ENCODE results near the gene CHRNB4. TPM values are rescaled to one million over a fixed set of nuclear protein-coding genes. Genes with fewer than 3 reads are reported as not detected.

CHRNB4 gene
- total RNA-seq, 1 donor from 2014 or later = 0.23 TPM

DNA sequence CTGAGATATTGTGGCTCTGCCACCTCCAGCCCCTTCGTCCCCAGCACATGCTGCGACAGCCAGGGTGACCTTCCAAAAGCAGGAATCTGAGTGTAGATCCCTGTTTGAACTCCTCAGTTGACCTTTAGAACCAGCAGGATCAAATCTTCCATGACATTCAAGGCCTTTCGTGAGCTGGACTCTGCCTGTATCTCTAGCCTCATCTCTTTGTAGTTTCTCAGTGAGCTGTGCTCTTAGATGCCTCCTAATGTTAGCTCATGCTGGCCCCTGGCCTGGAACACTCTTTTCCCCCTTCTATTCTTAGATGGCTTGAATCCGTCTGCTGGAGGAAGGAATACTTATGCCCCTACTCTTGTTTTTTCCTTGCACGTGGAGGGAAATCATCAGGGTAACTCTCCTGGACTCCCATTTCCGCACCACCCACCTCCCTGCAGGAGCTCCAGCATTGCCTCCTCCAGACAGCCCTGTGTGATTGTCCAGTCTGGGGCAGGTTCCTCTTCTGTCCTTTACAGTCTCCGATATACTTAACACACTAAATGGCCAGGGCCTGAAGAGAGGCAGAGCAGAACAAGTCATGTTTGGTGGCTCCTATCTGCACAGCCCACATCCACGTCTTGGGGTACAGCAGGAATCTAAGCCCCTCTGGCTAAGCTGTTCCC, 26.7 kb upstream of the CHRNB4 start:
- no peak overlapping the region for H3K4me3 ChIP-seq (ENCODE audit: low read depth, low read length)
- TF ChIP-seq, protein P1, sequence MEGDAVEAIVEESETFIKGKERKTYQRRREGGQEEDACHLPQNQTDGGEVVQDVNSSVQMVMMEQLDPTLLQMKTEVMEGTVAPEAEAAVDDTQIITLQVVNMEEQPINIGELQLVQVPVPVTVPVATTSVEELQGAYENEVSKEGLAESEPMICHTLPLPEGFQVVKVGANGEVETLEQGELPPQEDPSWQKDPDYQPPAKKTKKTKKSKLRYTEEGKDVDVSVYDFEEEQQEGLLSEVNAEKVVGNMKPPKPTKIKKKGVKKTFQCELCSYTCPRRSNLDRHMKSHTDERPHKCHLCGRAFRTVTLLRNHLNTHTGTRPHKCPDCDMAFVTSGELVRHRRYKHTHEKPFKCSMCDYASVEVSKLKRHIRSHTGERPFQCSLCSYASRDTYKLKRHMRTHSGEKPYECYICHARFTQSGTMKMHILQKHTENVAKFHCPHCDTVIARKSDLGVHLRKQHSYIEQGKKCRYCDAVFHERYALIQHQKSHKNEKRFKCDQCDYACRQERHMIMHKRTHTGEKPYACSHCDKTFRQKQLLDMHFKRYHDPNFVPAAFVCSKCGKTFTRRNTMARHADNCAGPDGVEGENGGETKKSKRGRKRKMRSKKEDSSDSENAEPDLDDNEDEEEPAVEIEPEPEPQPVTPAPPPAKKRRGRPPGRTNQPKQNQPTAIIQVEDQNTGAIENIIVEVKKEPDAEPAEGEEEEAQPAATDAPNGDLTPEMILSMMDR (conservative IDR thresholded peaks at IDR 0.05; ENCODE audit: low read depth, low read length) = no peak
- no peak for DNase-seq (ENCODE audit: low read depth)

DNA sequence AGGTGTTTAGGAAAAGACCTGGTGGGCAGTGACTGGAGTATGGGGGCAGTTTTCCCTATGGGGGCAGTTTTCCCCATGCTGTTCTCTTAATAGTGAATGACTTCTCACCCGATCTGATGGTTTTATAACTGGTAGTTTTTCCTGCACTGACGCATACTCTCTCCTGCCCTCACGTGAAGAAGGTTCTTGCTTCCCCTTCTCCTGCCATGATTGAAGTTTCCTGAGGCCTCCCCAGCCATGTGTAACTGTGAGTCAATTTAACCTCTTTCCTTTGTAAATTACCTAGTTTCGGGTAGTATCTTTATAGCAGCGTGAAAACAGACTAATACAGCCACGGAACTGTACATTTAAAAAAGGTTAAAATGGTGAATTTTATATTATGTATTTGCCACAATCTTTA, 25.0 kb upstream of the CHRNB4 start:
- no peak for DNase-seq (ENCODE audit: low read depth)
- H3K4me3 ChIP-seq (ENCODE audit: low read depth, low read length) = no peak overlapping the region
- TF ChIP-seq, protein P1 (conservative IDR thresholded peaks at IDR 0.05; ENCODE audit: low read depth, low read length) = no peak

GRCh38 chr15:78663703-78664102, 22.7 kb upstream of the CHRNB4 start:
- TF ChIP-seq, protein P1 (conservative IDR thresholded peaks at IDR 0.05; ENCODE audit: low read depth, low read length) = no peak
- no peak overlapping the region for H3K4me3 ChIP-seq (ENCODE audit: low read depth, low read length)
- DNase-seq (ENCODE audit: low read depth) = no peak

- no peak overlapping the region for H3K4me3 ChIP-seq (ENCODE audit: low read depth, low read length)
- no peak for DNase-seq (ENCODE audit: low read depth)
- TF ChIP-seq, protein P1 (conservative IDR thresholded peaks at IDR 0.05; ENCODE audit: low read depth, low read length) = no peak
These were observed 21.0 kb upstream of the CHRNB4 start for GRCh38 chr15:78662028-78662427.

DNA sequence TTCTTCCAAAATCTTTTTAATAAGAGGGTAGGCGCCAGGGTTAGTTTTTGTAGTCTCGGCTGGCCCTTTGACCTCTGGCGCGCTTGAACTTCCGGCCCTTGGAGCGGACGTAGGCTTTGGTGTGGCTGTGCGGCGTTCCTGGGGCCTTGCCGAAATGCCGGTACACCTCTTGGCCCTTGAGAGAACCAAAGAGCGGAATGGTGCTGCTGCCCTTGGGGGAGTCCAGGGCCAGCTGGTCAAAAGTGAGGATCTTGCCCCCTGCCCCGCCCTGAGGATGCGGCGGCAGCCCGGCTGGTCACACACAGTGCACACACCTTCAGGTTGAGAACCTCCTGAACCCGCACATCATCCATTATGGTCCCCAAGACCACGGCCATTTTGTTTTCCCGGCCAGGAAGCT, 20.0 kb upstream of the CHRNB4 start:
- H3K4me3 ChIP-seq (ENCODE audit: low read depth, low read length) = no peak overlapping the region
- DNase-seq (ENCODE audit: low read depth) = no peak
- TF ChIP-seq, protein P1 (conservative IDR thresholded peaks at IDR 0.05; ENCODE audit: low read depth, low read length) = no peak

GRCh38 chr15:78660584-78660983, 19.6 kb upstream of the CHRNB4 start:
- TF ChIP-seq, protein P1 (conservative IDR thresholded peaks at IDR 0.05; ENCODE audit: low read depth, low read length) = no peak
- no peak overlapping the region for H3K4me3 ChIP-seq (ENCODE audit: low read depth, low read length)
- no peak for DNase-seq (ENCODE audit: low read depth)

DNA sequence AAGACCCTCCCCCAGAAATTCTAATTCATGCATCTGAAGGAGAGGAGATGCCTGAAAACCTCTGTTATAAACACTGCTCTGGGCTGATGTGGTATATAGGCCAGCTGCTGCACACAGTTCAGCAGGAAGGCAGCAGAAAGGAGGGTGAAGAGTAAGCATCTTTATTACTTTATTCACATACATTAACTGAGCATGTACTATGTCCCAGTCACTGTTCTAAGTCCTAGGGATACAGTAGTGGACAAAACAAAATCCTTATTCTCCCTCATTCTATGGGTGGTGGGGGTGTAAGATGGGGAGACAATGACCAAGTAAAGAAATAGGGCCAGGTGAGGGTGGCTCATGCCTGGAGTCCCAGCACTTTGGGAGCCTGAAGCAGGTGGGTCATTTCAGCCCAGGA, 17.8 kb upstream of the CHRNB4 start:
- TF ChIP-seq, protein P1 (conservative IDR thresholded peaks at IDR 0.05; ENCODE audit: low read depth, low read length) = no peak
- no peak overlapping the region for H3K4me3 ChIP-seq (ENCODE audit: low read depth, low read length)
- DNase-seq (ENCODE audit: low read depth) = no peak
